Uterus (tissue), 4 donors: Measurements from ENCODE around the gene RAX. TPM values are rescaled to one million over a fixed set of nuclear protein-coding genes. Genes with fewer than 3 reads are reported as not detected.

Experiments used
- DNase-seq, 2 donors: peaks; one replicate each; pipeline ENCODE4 v3.0.0-alpha.2; 2019 to 2020
- H3K27ac ChIP-seq, 2 donors: fragments of 200-600 bp; sonication (generic); 1 replicate in 1 of 2; 2 replicates in 1 of 2; pipeline ENCODE4 v1.5.1; 2016 to 2018
- H3K27me3 ChIP-seq, 2 donors: fragments of 200-600 bp; sonication (generic); one replicate each; pipeline ENCODE4 v1.5.1; 2018 to 2019; ENCODE audit warnings: control low read depth in 1 of 2
- H3K36me3 ChIP-seq, 2 donors: fragments of 200-600 bp; sonication (generic); one replicate each; pipeline ENCODE4 v1.5.1; 2019; ENCODE audit warnings: control low read depth in 1 of 2
- H3K4me1 ChIP-seq, 2 donors: fragments of 200-600 bp; sonication (generic); one replicate each; pipeline ENCODE4 v1.5.1; 2018 to 2019; ENCODE audit warnings: control low read depth in 1 of 2
- H3K4me3 ChIP-seq, 2 donors: fragments of 200-600 bp; sonication (generic); 1 replicate in 1 of 2; 2 replicates in 1 of 2; pipeline ENCODE4 v1.5.1; 2018 to 2019; ENCODE audit warnings: mild to moderate bottlenecking in 1 of 2
- H3K9me3 ChIP-seq, 2 donors: fragments of 200-600 bp; sonication (generic); one replicate each; pipeline ENCODE4 v1.5.1; 2019; ENCODE audit warnings: control low read depth in 1 of 2
- POLR2A ChIP-seq, 2 donors: fragments of 450-650 bp; IDR thresholded peaks; one replicate each; pipeline ENCODE4 v1.6.1; 2016; ENCODE audit warnings: antibody characterized with exemption in 2 of 2, mild to moderate bottlenecking in 1 of 2, moderate library complexity in 1 of 2
- intact Hi-C: fragments of 100-400 bp; cut with DNase I; formaldehyde crosslinking; loops from one replicate; pipeline ENCODE4 v1.15.1; 2023; ENCODE audit warnings: low total_unique reads
- total RNA-seq, 4 donors: library from RNA; depleted of rRNA in 3 of 4; stranded (reverse); fragments of >200 nt in 3 of 4; gene quantifications; one replicate each; pipeline versions ENCODE4 v1.1.0 to v1.2.4, GENCODE V29; 2014 to 2023
- TF ChIP-seq, protein P1 (sequence below), 4 experiments: fragments of 200-600 bp in 2 of 4; fragments of 450-650 bp in 2 of 4; sonication (generic) in 2 of 4; IDR thresholded peaks; one replicate each; pipeline ENCODE4 v1.5.1; 2016 to 2019; ENCODE audit warnings: antibody characterized with exemption in 4 of 4, mild to moderate bottlenecking in 2 of 4, moderate library complexity in 1 of 4
- donor health status: DM: yes; HTN: yes; CAD: no.

The RAX gene
- total RNA-seq, 4 donors from 2014 or later = not detected

DNA sequence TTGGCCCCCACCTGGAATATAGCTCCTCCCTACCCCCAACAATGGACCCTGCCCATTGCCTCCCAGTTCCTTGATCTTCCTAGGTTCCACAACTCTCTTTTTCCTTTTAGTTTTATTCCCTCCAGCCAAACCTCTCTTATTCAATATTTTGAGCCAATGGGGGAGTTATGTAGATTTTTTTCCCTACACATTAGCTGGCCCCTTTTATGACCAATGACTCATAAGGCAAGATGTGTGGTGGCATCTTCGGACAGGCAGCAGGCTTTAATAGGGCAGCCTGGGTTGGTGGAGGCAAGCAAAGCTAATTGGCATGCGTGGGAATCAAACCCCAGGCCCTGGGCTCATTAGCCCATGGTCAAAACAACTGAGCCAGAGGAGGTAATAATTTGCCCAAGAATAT is 44.1 kb downstream of the RAX start:
- H3K27ac ChIP-seq = no peak overlapping the region
- no peaks in the 10 kb centered on the region for H3K4me1 ChIP-seq
- H3K27me3 ChIP-seq = no peaks in the 10 kb centered on the region
- intact Hi-C loops = no loop called here
- H3K36me3 ChIP-seq = no peaks in the 10 kb centered on the region
- no peaks in the 10 kb centered on the region for H3K9me3 ChIP-seq
- no peak for DNase-seq
- H3K4me3 ChIP-seq = no peak overlapping the region
- no peak for TF ChIP-seq POLR2A (IDR thresholded peaks at IDR 0.05)
- TF ChIP-seq, protein P1, sequence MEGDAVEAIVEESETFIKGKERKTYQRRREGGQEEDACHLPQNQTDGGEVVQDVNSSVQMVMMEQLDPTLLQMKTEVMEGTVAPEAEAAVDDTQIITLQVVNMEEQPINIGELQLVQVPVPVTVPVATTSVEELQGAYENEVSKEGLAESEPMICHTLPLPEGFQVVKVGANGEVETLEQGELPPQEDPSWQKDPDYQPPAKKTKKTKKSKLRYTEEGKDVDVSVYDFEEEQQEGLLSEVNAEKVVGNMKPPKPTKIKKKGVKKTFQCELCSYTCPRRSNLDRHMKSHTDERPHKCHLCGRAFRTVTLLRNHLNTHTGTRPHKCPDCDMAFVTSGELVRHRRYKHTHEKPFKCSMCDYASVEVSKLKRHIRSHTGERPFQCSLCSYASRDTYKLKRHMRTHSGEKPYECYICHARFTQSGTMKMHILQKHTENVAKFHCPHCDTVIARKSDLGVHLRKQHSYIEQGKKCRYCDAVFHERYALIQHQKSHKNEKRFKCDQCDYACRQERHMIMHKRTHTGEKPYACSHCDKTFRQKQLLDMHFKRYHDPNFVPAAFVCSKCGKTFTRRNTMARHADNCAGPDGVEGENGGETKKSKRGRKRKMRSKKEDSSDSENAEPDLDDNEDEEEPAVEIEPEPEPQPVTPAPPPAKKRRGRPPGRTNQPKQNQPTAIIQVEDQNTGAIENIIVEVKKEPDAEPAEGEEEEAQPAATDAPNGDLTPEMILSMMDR (IDR thresholded peaks at IDR 0.05) = no peak

- Histone ChIP-seq H3K4me1 (no peaks in the 10 kb centered on the region), H3K27ac (no peak overlapping the region), H3K27me3 (no peaks in the 10 kb centered on the region), H3K4me3 (no peak overlapping the region), H3K9me3 (no peaks in the 10 kb centered on the region), H3K36me3 (no peaks in the 10 kb centered on the region)
- intact Hi-C loops = no loop called here
- TF ChIP-seq, protein P1 (IDR thresholded peaks at IDR 0.05) = no peak
- no peak for TF ChIP-seq POLR2A (IDR thresholded peaks at IDR 0.05)
- no peak for DNase-seq
Measured at GRCh38 chr18:59228351-59228750, 44.9 kb downstream of the RAX start.

DNA sequence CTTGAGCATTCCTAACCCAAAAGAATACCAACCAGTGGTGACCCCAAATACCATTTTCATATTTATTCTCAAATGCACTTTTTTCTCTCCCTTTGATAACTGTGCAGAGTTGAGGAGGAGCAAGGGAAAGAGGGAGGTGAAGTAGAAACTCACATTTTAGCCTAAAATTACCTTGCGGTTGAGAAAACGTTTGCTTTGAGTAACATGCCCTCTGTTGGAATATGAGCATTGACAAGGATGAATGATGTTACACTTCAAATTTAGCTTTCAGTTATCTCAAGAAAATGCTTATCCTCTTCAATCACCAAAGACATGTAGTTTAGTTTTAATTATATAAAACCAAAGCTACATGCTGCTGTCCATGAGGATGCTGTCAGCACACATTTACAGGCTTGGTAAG is 50.9 kb downstream of the RAX start:
- H3K27me3 ChIP-seq = peaks cover 0 to 16% of the 10 kb centered on the region in 2 donors
- no peaks in the 10 kb centered on the region for H3K4me1 ChIP-seq
- intact Hi-C loops = no loop called here
- no peaks in the 10 kb centered on the region for H3K9me3 ChIP-seq
- TF ChIP-seq, protein P1 (IDR thresholded peaks at IDR 0.05) = no peak
- TF ChIP-seq POLR2A (IDR thresholded peaks at IDR 0.05) = no peak
- H3K36me3 ChIP-seq = no peaks in the 10 kb centered on the region
- no peak for DNase-seq
- H3K27ac ChIP-seq = no peak overlapping the region
- H3K4me3 ChIP-seq = no peak overlapping the region

GRCh38 chr18:59220784-59221765 is 52.2 kb downstream of the RAX start:
- H3K27ac ChIP-seq = no peak overlapping the region

More at GRCh38 chr18:59220784-59221765, 52.2 kb downstream of the RAX start:
- DNase-seq = no peak
- Histone ChIP-seq H3K27me3 (peaks cover 0 to 16% of the 10 kb centered on the region in 2 donors), H3K9me3 (no peaks in the 10 kb centered on the region), H3K4me1 (no peaks in the 10 kb centered on the region), H3K36me3 (no peaks in the 10 kb centered on the region), H3K4me3 (no peak overlapping the region)
- intact Hi-C loops = no loop called here
- TF ChIP-seq, protein P1 (IDR thresholded peaks at IDR 0.05) = no peak
- TF ChIP-seq POLR2A (IDR thresholded peaks at IDR 0.05) = no peak
